H9 (cell line): Measurements from ENCODE around the gene ALLC. TPM values are rescaled to one million over a fixed set of nuclear protein-coding genes. Genes with fewer than 3 reads are reported as not detected.

Experiments used
- DNase-seq: peaks from one replicate; pipeline ENCODE4 v3.0.0-alpha.2; 2017
- H2AFZ ChIP-seq: one replicate; pipeline ENCODE4 v1.6.1; 2013; ENCODE audit warnings: mild to moderate bottlenecking, low read length, control low read depth, moderate library complexity
- H2AK5ac ChIP-seq: 2 replicates; pipeline ENCODE4 v1.6.1; 2013; ENCODE audit warnings: low read length, control low read depth, mixed read lengths; ENCODE audit not compliant: insufficient read length
- H2BK120ac ChIP-seq: one replicate; pipeline ENCODE4 v1.6.1; 2013; ENCODE audit warnings: low read depth, mild to moderate bottlenecking, low read length, control low read depth, inconsistent platforms; ENCODE audit not compliant: poor library complexity, severe bottlenecking
- H2BK12ac ChIP-seq: 2 replicates; pipeline ENCODE4 v1.6.1; 2013; ENCODE audit warnings: low read length, control low read depth, mixed read lengths, low read depth; ENCODE audit not compliant: insufficient read length
- H2BK15ac ChIP-seq: 2 replicates; pipeline ENCODE4 v1.6.1; 2013; ENCODE audit warnings: low read depth, low read length, control low read depth
- H2BK20ac ChIP-seq: one replicate; pipeline ENCODE4 v1.6.1; 2013; ENCODE audit warnings: low read depth, mild to moderate bottlenecking, low read length, control low read depth, inconsistent platforms; ENCODE audit not compliant: poor library complexity, severe bottlenecking
- H2BK5ac ChIP-seq: 2 replicates; pipeline ENCODE4 v1.6.1; 2013; ENCODE audit warnings: low read length, control low read depth, mixed read lengths; ENCODE audit not compliant: insufficient read length
- H3K14ac ChIP-seq: 2 replicates; pipeline ENCODE4 v1.6.1; 2013; ENCODE audit warnings: low read length, control low read depth; ENCODE audit not compliant: insufficient read depth
- H3K18ac ChIP-seq: 2 replicates; pipeline ENCODE4 v1.6.1; 2013; ENCODE audit warnings: low read depth, mild to moderate bottlenecking, mixed read lengths, low read length, control low read depth; ENCODE audit not compliant: insufficient read length
- H3K23ac ChIP-seq: 2 replicates; pipeline ENCODE4 v1.6.1; 2013; ENCODE audit warnings: low read length, control low read depth, mixed read lengths, low read depth; ENCODE audit not compliant: insufficient read length
- H3K23me2 ChIP-seq: 2 replicates; pipeline ENCODE4 v1.6.1; 2013; ENCODE audit warnings: low read depth, mild to moderate bottlenecking, mixed read lengths, low read length, control low read depth; ENCODE audit not compliant: insufficient read length, poor library complexity, severe bottlenecking
- H3K27ac ChIP-seq: 2 replicates; pipeline ENCODE4 v1.5.1; 2013; ENCODE audit warnings: low read length, control low read depth, mixed read lengths, low read depth; ENCODE audit not compliant: insufficient read length
- H3K27me3 ChIP-seq: 2 replicates; pipeline ENCODE4 v1.6.1; 2013; ENCODE audit warnings: low read length, control low read depth, inconsistent platforms; ENCODE audit not compliant: insufficient read depth
- H3K4ac ChIP-seq: 2 replicates; pipeline ENCODE4 v1.6.1; 2013; ENCODE audit warnings: low read depth, mild to moderate bottlenecking, control low read depth, inconsistent platforms, low read length, moderate library complexity
- H3K4me1 ChIP-seq: 2 replicates; pipeline ENCODE4 v1.6.1; 2013; ENCODE audit warnings: low read length, control low read depth, inconsistent platforms; ENCODE audit not compliant: insufficient read depth
- H3K4me2 ChIP-seq: 2 replicates; pipeline ENCODE4 v1.6.1; 2013; ENCODE audit warnings: low read length, control low read depth, mixed read lengths; ENCODE audit not compliant: insufficient read length, insufficient read depth
- H3K56ac ChIP-seq: 2 replicates; pipeline ENCODE4 v1.6.1; 2013; ENCODE audit warnings: low read depth, mild to moderate bottlenecking, mixed read lengths, low read length, control low read depth; ENCODE audit not compliant: insufficient read length
- H3K79me1 ChIP-seq: 2 replicates; pipeline ENCODE4 v1.6.1; 2013; ENCODE audit warnings: low read depth, mild to moderate bottlenecking, moderate library complexity, low read length, control low read depth, inconsistent platforms; ENCODE audit not compliant: insufficient read depth, poor library complexity, severe bottlenecking
- H3K79me2 ChIP-seq: 2 replicates; pipeline ENCODE4 v1.6.1; 2013; ENCODE audit warnings: low read length, control low read depth, inconsistent platforms; ENCODE audit not compliant: insufficient read depth
- H3K9ac ChIP-seq: 2 replicates; pipeline ENCODE4 v1.6.1; 2013; ENCODE audit warnings: low read length, control low read depth, mixed read lengths; ENCODE audit not compliant: insufficient read length; ENCODE audit errors: extremely low read depth
- H3K9me3 ChIP-seq: one replicate; pipeline ENCODE4 v1.6.1; 2013; ENCODE audit warnings: low read depth, low read length, inconsistent platforms; ENCODE audit not compliant: control insufficient read depth
- H3T11ph ChIP-seq: one replicate; pipeline ENCODE4 v1.6.1; 2013; ENCODE audit warnings: mild to moderate bottlenecking, low read length, control low read depth, inconsistent platforms
- H4K20me1 ChIP-seq: one replicate; pipeline ENCODE4 v1.6.1; 2013; ENCODE audit not compliant: control insufficient read depth, insufficient read length, insufficient read depth
- H4K5ac ChIP-seq: 2 replicates; pipeline ENCODE4 v1.6.1; 2013; ENCODE audit warnings: low read depth, mild to moderate bottlenecking, mixed read lengths, low read length, control low read depth; ENCODE audit not compliant: insufficient read length
- H4K8ac ChIP-seq: replicated peaks from 2 replicates; pipeline ENCODE4 v1.6.1; 2013; ENCODE audit warnings: low read length, control low read depth, mixed read lengths, low read depth; ENCODE audit not compliant: insufficient read length
- H4K91ac ChIP-seq: 2 replicates; pipeline ENCODE4 v1.6.1; 2013; ENCODE audit warnings: low read depth, mild to moderate bottlenecking, moderate library complexity, mixed read lengths, low read length, control low read depth; ENCODE audit not compliant: insufficient read length
- H3K27ac Mint-ChIP-seq, 3 experiments: 2 replicates in 2 of 3; 3 replicates in 1 of 3; pipeline ENCODE4 v1.8.0; 2020 to 2021; ENCODE audit warnings: mixed read lengths in 3 of 3, mild to moderate bottlenecking in 1 of 3, moderate library complexity in 1 of 3
- H3K27me3 Mint-ChIP-seq: 2 replicates; pipeline ENCODE4 v1.8.0; 2021; ENCODE audit warnings: low read depth, mild to moderate bottlenecking, moderate library complexity, mixed read lengths
- H3K36me3 Mint-ChIP-seq, 3 experiments: 2 replicates in 2 of 3; 3 replicates in 1 of 3; pipeline ENCODE4 v1.8.0; 2020 to 2021; ENCODE audit warnings: low read depth in 3 of 3, mixed read lengths in 3 of 3; ENCODE audit not compliant: insufficient read depth in 1 of 3
- H3K4me1 Mint-ChIP-seq, 2 experiments: 2 replicates each; pipeline ENCODE4 v1.8.0; 2020; ENCODE audit warnings: mixed read lengths in 2 of 2
- H3K4me3 Mint-ChIP-seq, 2 experiments: 2 replicates in 1 of 2; 3 replicates in 1 of 2; pipeline ENCODE4 v1.8.0; 2020 to 2021; ENCODE audit warnings: mild to moderate bottlenecking in 2 of 2, mixed read lengths in 2 of 2, moderate library complexity in 1 of 2
- H3K9me3 Mint-ChIP-seq, 2 experiments: 2 replicates in 1 of 2; 3 replicates in 1 of 2; pipeline ENCODE4 v1.8.0; 2020; ENCODE audit warnings: mild to moderate bottlenecking in 2 of 2, mixed read lengths in 2 of 2, moderate library complexity in 1 of 2
- CTCF ChIP-seq: fragments of 200-600 bp; sonication (generic); conservative IDR thresholded peaks from 3 replicates; pipeline ENCODE4 v1.8.0; 2021; ENCODE audit warnings: antibody characterized with exemption, mild to moderate bottlenecking
- WGBS: extraction: QIAGEN DNeasy Blood & Tissue Kit; methylation state at CpG from one replicate; pipeline ENCODE4 v1.1.7; 2013; ENCODE audit warnings: missing lambda C conversion rate, low lambda C conversion rate, mixed read lengths; ENCODE audit not compliant: insufficient read length; ENCODE audit errors: extremely low coverage; 5-methylcytosine and 5-hydroxymethylcytosine counted together
- total RNA-seq: library from RNA; stranded (reverse); gene quantifications from 2 replicates; pipeline ENCODE4 v1.2.1, GENCODE V29; 2021

ALLC gene
- total RNA-seq, 1 experiment from 2014 or later: not detected

GRCh38 chr2:3703757-3704355 lies 45.9 kb downstream of the ALLC start:
- Histone ChIP-seq H3K27me3 (no peaks in the 10 kb centered on the region; the same call in 1 of the 2 replicates), H2BK15ac (no peak overlapping the region), H3K4me2 (no peak overlapping the region), H3K23ac (no peak overlapping the region), H3K14ac (no peak overlapping the region), H2BK12ac (no peak overlapping the region), H4K20me1 (no peaks in the 10 kb centered on the region), H3K56ac (no peak overlapping the region), H3K9me3 (no peaks in the 10 kb centered on the region), H4K91ac (no peak overlapping the region), H2AFZ (no peak overlapping the region), H2AK5ac (no peak overlapping the region), H3K27ac (no peak overlapping the region), H3K9ac (no peak overlapping the region), H3K79me2 (no peaks in the 10 kb centered on the region), H2BK20ac (no peak overlapping the region), H3K79me1 (no peaks in the 10 kb centered on the region), H3K23me2 (no peaks in the 10 kb centered on the region), H3K4me1 (no peaks in the 10 kb centered on the region; the same call in 1 of the 2 replicates), H2BK5ac (no peak overlapping the region), H3K4ac (no peak overlapping the region), H4K8ac (no peak overlapping the region), H4K5ac (no peak overlapping the region), H2BK120ac (no peak overlapping the region), H3T11ph (no peak overlapping the region), H3K18ac (no peak overlapping the region)
- Mint-ChIP-seq H3K27ac (no peak overlapping the region), H3K4me3 (no peak overlapping the region), H3K9me3 (peaks cover 7 to 8% of the 10 kb centered on the region in 2 experiments), H3K36me3 (peaks cover 0 to 6% (median 3%) of the 10 kb centered on the region in 3 experiments; a peak in 2 of 7 replicates), H3K4me1 (peaks cover 13 to 14% of the 10 kb centered on the region in 2 experiments), H3K27me3 (peaks cover 71% of the 10 kb centered on the region)
- TF ChIP-seq CTCF: no peak
- no peak for DNase-seq
- no CpG with 5 or more reads among the region's 73 CpGs for WGBS
